Motor neuron (in vitro differentiated cells): ENCODE measurements around the gene RNASEH1. TPM values are rescaled to one million over a fixed set of nuclear protein-coding genes. Genes with fewer than 3 reads are reported as not detected.
A peak's percentile ranks its signal among the peaks of the same experiment; 100 is the strongest.
"Not testable (repeated sequence)": the region's sequence is repeated elsewhere in the genome, so short reads cannot be mapped to it uniquely, and the experiment has no call there.

Experiments used
- ATAC-seq, 8 experiments: fragments of 200-7000 bp; cut with Tn5 transposase; replicated peaks in 6 of 8; 2 replicates each; pipeline ENCODE4 v1.8.0; 2021; ENCODE audit warnings: mild to moderate bottlenecking in 8 of 8, moderate library complexity in 8 of 8
- H3K27ac ChIP-seq, 2 donors: fragments of 250-450 bp; sonication (Bioruptor Pico); 2 replicates each; pipeline ENCODE4 v1.9.0; 2021; ENCODE audit warnings: antibody characterized with exemption in 2 of 2, mild to moderate bottlenecking in 2 of 2, moderate library complexity in 1 of 2
- H3K4me1 ChIP-seq, 2 donors: fragments of 250-450 bp; sonication (Bioruptor Pico); replicated peaks in 1 of 2; 2 replicates each; pipeline ENCODE4 v1.6.1; 2021; ENCODE audit warnings: antibody characterized with exemption in 2 of 2, mild to moderate bottlenecking in 2 of 2, moderate library complexity in 1 of 2
- H3K4me3 ChIP-seq, 5 donors: fragments of 250-450 bp; sonication (Bioruptor Pico); 2 replicates each; pipeline ENCODE4 v1.9.0; 2021; ENCODE audit warnings: antibody characterized with exemption in 5 of 5, mild to moderate bottlenecking in 5 of 5, moderate library complexity in 4 of 5
- WGBS, 10 experiments: fragments of 450-650 bp; shearing (Covaris generic); methylation state at CpG; one replicate each; pipeline ENCODE4 v1.0.0; 2022; 5-methylcytosine and 5-hydroxymethylcytosine counted together
- in situ Hi-C, 9 experiments: fragments of 400-800 bp; cut with MboI; loops; one replicate each; pipeline ENCODE4 v1.15.0; 2021; ENCODE audit warnings: low sequenced_read_pairs in 9 of 9, low pct_unique_long_range_greater_than_20kb in 2 of 9; ENCODE audit not compliant: unreplicated experiment in 9 of 9
- total RNA-seq, 8 experiments: library from RNA; unstranded; fragments of 300-600 nt; gene quantifications; 2 replicates each; pipeline versions ENCODE4 v1.2.3 to v1.2.4, GENCODE V29; 2022

The RNASEH1 gene
- total RNA-seq, 8 experiments from 2014 or later: 16.0 to 47.2 (median 24.6) TPM

- Histone ChIP-seq H3K4me1 (no peaks in the 10 kb centered on the region), H3K27ac (no peak overlapping the region), H3K4me3 (no peak overlapping the region)
- 71 to 89% (median 84%) methylated on average over 2 to 19 of the region's 29 CpGs; no CpG with 5 or more reads in 2 of the 10 experiments for WGBS, 10 experiments
- in situ Hi-C loops: no loop called here
- peak in 3 of 8 experiments; percentile 29 to 74 (median 69) for ATAC-seq
Observed at GRCh38 chr2:3585261-3586109, 27.4 kb upstream of the RNASEH1 start.

- in situ Hi-C loops: no loop called here
- Histone ChIP-seq H3K27ac (no peak overlapping the region), H3K4me3 (no peak overlapping the region), H3K4me1 (no peaks in the 10 kb centered on the region)
- 100% methylated on average over 1 of the region's 4 CpGs; no CpG with 5 or more reads in 7 of the 10 experiments for WGBS, 10 experiments
- peak in 1 of 8 experiments; percentile 16 for ATAC-seq
Observed at GRCh38 chr2:3584608-3585260, 26.6 kb upstream of the RNASEH1 start.

GRCh38 chr2:3584076-3584475 is 25.9 kb upstream of the RNASEH1 start:
- Histone ChIP-seq H3K4me3 (no peak overlapping the region), H3K27ac (no peak overlapping the region), H3K4me1 (peaks cover 0 to under 1% of the 10 kb centered on the region in 2 donors)
- no peak for ATAC-seq
- in situ Hi-C loops: no loop called here
- 61 to 100% (median 90%) methylated on average over 2 to 6 of the region's 6 CpGs for WGBS, 10 experiments

- no peak overlapping the region for H3K27ac ChIP-seq
- peaks cover 11 to 22% of the 10 kb centered on the region in 2 donors for H3K4me1 ChIP-seq
- ATAC-seq: no peak
- WGBS, 10 experiments: 50 to 100% (median 89%) methylated on average over 1 to 10 of the region's 13 CpGs; no CpG with 5 or more reads in 1 of the 10 experiments
- in situ Hi-C loops: no loop called here
- no peak overlapping the region for H3K4me3 ChIP-seq
Observed at GRCh38 chr2:3581367-3582262, 23.5 kb upstream of the RNASEH1 start.

GRCh38 chr2:3580449-3580848 is 22.3 kb upstream of the RNASEH1 start:
- WGBS, 10 experiments: 90 to 100% (median 95%) methylated on average over 1 to 5 of the region's 5 CpGs; no CpG with 5 or more reads in 4 of the 10 experiments
- H3K4me3 ChIP-seq: no peak overlapping the region
- ATAC-seq: no peak
- no peak overlapping the region for H3K27ac ChIP-seq
- in situ Hi-C loops: no loop called here
- peaks cover 14 to 28% of the 10 kb centered on the region in 2 donors for H3K4me1 ChIP-seq

- no peak for ATAC-seq
- H3K4me1 ChIP-seq: peaks cover 18 to 28% of the 10 kb centered on the region in 2 donors
- WGBS, 10 experiments: 43 to 100% (median 89%) methylated on average over 1 to 5 of the region's 5 CpGs; no CpG with 5 or more reads in 1 of the 10 experiments
- no peak overlapping the region for H3K4me3 ChIP-seq
- in situ Hi-C loops: no loop called here
- H3K27ac ChIP-seq: no peak overlapping the region
Observed at GRCh38 chr2:3578987-3579386, 20.9 kb upstream of the RNASEH1 start.

GRCh38 chr2:3576263-3576630 is 18.1 kb upstream of the RNASEH1 start:
- H3K4me3 ChIP-seq: peak overlapping the region; percentile 47 to 90 (median 87)
- peaks cover 18 to 28% of the 10 kb centered on the region in 2 donors for H3K4me1 ChIP-seq
- 30 to 92% (median 58%) methylated on average over 1 to 7 of the region's 10 CpGs; no CpG with 5 or more reads in 2 of the 10 experiments for WGBS, 10 experiments
- ATAC-seq, in situ Hi-C loops, H3K27ac ChIP-seq: not testable (repeated sequence)

GRCh38 chr2:3575534-3576262 is 17.6 kb upstream of the RNASEH1 start:
- peak in 5 of 8 experiments; percentile 17 to 34 (median 30) for ATAC-seq
- Histone ChIP-seq H3K4me1 (peaks cover 18 to 28% of the 10 kb centered on the region in 2 donors), H3K27ac (peak overlapping the region; percentile 74 to 90), H3K4me3 (peak overlapping the region; percentile 47 to 90 (median 87))
- WGBS, 10 experiments: 0 to 20% (median 1%) methylated on average over 1 to 8 of the region's 54 CpGs; no CpG with 5 or more reads in 5 of the 10 experiments
- in situ Hi-C loops: no loop called here

- no peak overlapping the region for H3K27ac ChIP-seq
- ATAC-seq: no peak
- H3K4me1 ChIP-seq: peaks cover 18 to 28% of the 10 kb centered on the region in 2 donors
- 82 to 100% (median 94%) methylated on average over 3 to 11 of the region's 11 CpGs; no CpG with 5 or more reads in 3 of the 10 experiments for WGBS, 10 experiments
- H3K4me3 ChIP-seq: no peak overlapping the region
- in situ Hi-C loops: no loop called here
Observed at GRCh38 chr2:3574155-3574554, 16.0 kb upstream of the RNASEH1 start.

GRCh38 chr2:3572620-3573019 is 14.5 kb upstream of the RNASEH1 start:
- in situ Hi-C loops: no loop called here

GRCh38 chr2:3571284-3571683 is 13.2 kb upstream of the RNASEH1 start:
- WGBS, 10 experiments: 43 to 100% (median 74%) methylated on average over 2 to 8 of the region's 8 CpGs
- no peak for ATAC-seq
- no peak overlapping the region for H3K27ac ChIP-seq
- H3K4me3 ChIP-seq: no peak overlapping the region
- peaks cover 3 to 4% of the 10 kb centered on the region in 2 donors for H3K4me1 ChIP-seq
- in situ Hi-C loops: no loop called here

More at GRCh38 chr2:3572620-3573019, 14.5 kb upstream of the RNASEH1 start:
- Histone ChIP-seq H3K4me3 (no peak overlapping the region), H3K4me1 (peaks cover 12 to 16% of the 10 kb centered on the region in 2 donors), H3K27ac (no peak overlapping the region)
- 8 to 100% (median 77%) methylated on average over 1 to 2 of the region's 2 CpGs; no CpG with 5 or more reads in 1 of the 10 experiments for WGBS, 10 experiments
- ATAC-seq: no peak

GRCh38 chr2:3569656-3570055 is 11.5 kb upstream of the RNASEH1 start:
- ATAC-seq, in situ Hi-C loops, H3K4me3 ChIP-seq, H3K4me1 ChIP-seq, H3K27ac ChIP-seq: not testable (repeated sequence)
- WGBS, 10 experiments: no CpG with 5 or more reads among the region's 23 CpGs
